SK-N-SH treated with all-trans-retinoic acid at 6 μM for 48 hours (cell line): Measurements from ENCODE around the gene ADD3.

Source experiments
- OSR1 ChIP-seq: fragments of 250-450 bp; sonication (Bioruptor Pico); IDR thresholded peaks from 2 replicates; pipeline ENCODE4 v1.8.0; 2022; ENCODE audit warnings: moderate library complexity, mild to moderate bottlenecking, inconsistent platforms
- RARB ChIP-seq: fragments of 250-450 bp; sonication (Bioruptor Pico); IDR thresholded peaks from 2 replicates; pipeline ENCODE4 v1.8.0; 2021; ENCODE audit warnings: mild to moderate bottlenecking, moderate library complexity
- ZFP30 ChIP-seq: fragments of 450-650 bp; formaldehyde crosslinking; IDR thresholded peaks from 2 replicates; pipeline ENCODE4 v1.5.0; 2022; ENCODE audit warnings: mild to moderate bottlenecking, moderate library complexity
- ZNF8 ChIP-seq: fragments of 450-650 bp; formaldehyde crosslinking; IDR thresholded peaks from 2 replicates; pipeline ENCODE4 v1.5.0; 2020; ENCODE audit warnings: mild to moderate bottlenecking, moderate library complexity
- TF ChIP-seq, protein P1 (sequence below): fragments of 250-450 bp; sonication (Bioruptor Pico); IDR thresholded peaks from 2 replicates; pipeline ENCODE4 v1.8.0; 2020; ENCODE audit warnings: mild to moderate bottlenecking, moderate library complexity, borderline replicate concordance

DNA sequence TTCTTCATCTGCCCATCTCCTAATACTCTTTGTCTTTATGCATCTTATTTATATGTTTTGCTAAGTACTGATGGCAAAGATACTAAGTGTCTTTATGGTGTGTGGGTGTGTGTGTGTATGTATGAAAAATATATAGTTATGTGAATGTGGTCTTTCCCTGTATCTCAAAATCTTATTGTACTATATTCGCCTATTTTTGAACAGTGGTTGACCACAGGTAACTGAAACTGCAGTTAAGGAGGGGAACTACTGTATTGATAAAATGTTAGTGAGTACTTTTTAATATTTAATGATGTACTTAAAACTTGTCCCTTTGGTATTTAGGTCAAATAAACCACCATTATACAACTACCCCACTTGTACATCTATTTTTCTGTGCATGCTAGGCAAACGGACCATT is 85.9 kb downstream of the ADD3 start:
- TF ChIP-seq, protein P1, sequence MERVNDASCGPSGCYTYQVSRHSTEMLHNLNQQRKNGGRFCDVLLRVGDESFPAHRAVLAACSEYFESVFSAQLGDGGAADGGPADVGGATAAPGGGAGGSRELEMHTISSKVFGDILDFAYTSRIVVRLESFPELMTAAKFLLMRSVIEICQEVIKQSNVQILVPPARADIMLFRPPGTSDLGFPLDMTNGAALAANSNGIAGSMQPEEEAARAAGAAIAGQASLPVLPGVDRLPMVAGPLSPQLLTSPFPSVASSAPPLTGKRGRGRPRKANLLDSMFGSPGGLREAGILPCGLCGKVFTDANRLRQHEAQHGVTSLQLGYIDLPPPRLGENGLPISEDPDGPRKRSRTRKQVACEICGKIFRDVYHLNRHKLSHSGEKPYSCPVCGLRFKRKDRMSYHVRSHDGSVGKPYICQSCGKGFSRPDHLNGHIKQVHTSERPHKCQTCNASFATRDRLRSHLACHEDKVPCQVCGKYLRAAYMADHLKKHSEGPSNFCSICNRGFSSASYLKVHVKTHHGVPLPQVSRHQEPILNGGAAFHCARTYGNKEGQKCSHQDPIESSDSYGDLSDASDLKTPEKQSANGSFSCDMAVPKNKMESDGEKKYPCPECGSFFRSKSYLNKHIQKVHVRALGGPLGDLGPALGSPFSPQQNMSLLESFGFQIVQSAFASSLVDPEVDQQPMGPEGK (CRISPR knock-in tag) = no peak
- TF ChIP-seq OSR1 (CRISPR knock-in tag) (no peak), ZNF8 (CRISPR knock-in tag) (no peak), RARB (CRISPR knock-in tag) (no peak), ZFP30 (no peak)
